ENCODE results near the gene SLC35F2. TPM values are rescaled to one million over a fixed set of nuclear protein-coding genes. Genes with fewer than 3 reads are reported as not detected.

SLC35F2 gene
- total RNA-seq, 1 donor from 2014 or later: 8.8 TPM

DNA sequence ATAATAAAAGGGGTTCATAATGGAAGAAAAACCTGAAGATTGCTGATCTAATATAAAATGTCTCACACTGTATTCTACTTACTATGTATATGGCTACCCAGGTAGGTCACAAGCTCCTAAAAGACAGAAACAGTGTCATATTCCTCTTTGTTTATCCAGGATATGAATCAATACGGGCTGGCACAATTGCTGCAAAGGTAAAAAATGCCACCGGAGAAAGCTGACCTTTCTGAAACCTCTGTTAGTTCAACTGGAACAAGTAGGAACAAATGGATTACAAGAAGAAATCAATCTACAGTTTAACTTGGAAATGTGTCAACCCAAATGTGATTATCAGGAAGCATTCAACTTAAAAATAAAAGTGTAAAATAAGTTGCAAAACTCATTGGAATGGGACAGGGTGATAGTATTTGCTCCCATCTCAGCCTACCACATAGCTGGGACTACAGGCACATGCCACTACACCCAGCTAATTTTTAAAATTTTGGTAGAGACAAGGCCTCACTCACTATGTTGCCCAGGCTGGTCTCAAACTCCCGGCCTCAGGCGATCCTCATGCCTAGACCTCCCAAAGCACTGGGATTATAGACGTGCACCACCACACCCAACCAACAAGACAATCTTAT, 27.6 kb downstream of the SLC35F2 start:
- DNase-seq: no peak
- no peak overlapping the region for H3K27ac ChIP-seq

DNA sequence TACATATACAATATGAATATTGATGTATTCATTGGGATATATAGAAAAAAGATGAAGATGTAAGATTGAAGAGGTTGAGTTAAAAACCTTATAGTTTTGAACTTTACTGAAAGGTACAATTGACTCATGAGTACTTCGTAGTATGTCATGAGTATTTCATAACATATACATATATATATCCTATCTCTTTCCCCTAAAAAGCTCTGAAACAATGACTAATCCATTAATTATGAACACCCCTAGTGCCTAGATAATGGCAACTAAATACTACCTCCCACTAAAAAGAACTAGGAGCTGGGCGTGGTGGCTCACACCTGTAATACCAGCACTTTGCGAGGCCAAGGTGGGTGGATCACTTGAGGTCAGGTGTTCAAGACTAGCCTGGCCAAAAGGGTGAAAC, 31.5 kb downstream of the SLC35F2 start:
- Histone ChIP-seq H3K27ac (no peak overlapping the region), H3K27me3 (no peaks in the 10 kb centered on the region), H3K9me3 (no peaks in the 10 kb centered on the region), H3K36me3 (no peaks in the 10 kb centered on the region), H3K4me3 (no peak overlapping the region), H3K4me1 (no peaks in the 10 kb centered on the region)
- intact Hi-C loops (cut with DNase I): no loop called here
- no peak for DNase-seq
- TF ChIP-seq, protein P1, sequence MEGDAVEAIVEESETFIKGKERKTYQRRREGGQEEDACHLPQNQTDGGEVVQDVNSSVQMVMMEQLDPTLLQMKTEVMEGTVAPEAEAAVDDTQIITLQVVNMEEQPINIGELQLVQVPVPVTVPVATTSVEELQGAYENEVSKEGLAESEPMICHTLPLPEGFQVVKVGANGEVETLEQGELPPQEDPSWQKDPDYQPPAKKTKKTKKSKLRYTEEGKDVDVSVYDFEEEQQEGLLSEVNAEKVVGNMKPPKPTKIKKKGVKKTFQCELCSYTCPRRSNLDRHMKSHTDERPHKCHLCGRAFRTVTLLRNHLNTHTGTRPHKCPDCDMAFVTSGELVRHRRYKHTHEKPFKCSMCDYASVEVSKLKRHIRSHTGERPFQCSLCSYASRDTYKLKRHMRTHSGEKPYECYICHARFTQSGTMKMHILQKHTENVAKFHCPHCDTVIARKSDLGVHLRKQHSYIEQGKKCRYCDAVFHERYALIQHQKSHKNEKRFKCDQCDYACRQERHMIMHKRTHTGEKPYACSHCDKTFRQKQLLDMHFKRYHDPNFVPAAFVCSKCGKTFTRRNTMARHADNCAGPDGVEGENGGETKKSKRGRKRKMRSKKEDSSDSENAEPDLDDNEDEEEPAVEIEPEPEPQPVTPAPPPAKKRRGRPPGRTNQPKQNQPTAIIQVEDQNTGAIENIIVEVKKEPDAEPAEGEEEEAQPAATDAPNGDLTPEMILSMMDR (IDR thresholded peaks at IDR 0.05): no peak
- ATAC-seq: no peak

More for the DNA sequence above, 27.6 kb downstream of the SLC35F2 start:
- ATAC-seq: no peak
- TF ChIP-seq, protein P1 (IDR thresholded peaks at IDR 0.05): no peak
- no peaks in the 10 kb centered on the region for H3K27me3 ChIP-seq
- no peaks in the 10 kb centered on the region for H3K9me3 ChIP-seq
- no peaks in the 10 kb centered on the region for H3K36me3 ChIP-seq
- intact Hi-C loops (cut with DNase I): no loop called here
- H3K4me3 ChIP-seq: no peak overlapping the region
- H3K4me1 ChIP-seq: no peaks in the 10 kb centered on the region

DNA sequence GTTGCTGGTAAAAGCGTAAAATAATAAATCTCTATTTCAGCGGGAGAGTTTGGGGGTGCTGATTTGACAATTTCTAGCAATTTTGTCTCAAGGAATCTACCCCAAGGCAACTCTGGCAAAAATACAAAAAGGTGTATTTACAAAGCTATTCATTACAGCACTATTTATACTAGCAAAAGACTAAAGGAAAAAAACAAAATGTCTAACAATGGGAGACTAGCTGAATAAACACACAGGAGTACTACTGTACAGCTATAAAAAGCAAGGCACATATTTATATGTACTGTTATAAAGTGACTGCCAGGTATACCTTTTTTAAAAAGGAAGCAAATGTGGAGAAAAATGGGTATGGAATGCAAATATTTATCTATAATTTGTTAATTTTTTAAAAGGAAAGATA, 32.7 kb downstream of the SLC35F2 start:
- ATAC-seq: no peak
- DNase-seq: no peak
- Histone ChIP-seq H3K4me1 (no peaks in the 10 kb centered on the region), H3K9me3 (no peaks in the 10 kb centered on the region), H3K27ac (no peak overlapping the region), H3K4me3 (no peak overlapping the region), H3K36me3 (no peaks in the 10 kb centered on the region), H3K27me3 (no peaks in the 10 kb centered on the region)
- TF ChIP-seq, protein P1 (IDR thresholded peaks at IDR 0.05): no peak
- intact Hi-C loops (cut with DNase I): no loop called here

DNA sequence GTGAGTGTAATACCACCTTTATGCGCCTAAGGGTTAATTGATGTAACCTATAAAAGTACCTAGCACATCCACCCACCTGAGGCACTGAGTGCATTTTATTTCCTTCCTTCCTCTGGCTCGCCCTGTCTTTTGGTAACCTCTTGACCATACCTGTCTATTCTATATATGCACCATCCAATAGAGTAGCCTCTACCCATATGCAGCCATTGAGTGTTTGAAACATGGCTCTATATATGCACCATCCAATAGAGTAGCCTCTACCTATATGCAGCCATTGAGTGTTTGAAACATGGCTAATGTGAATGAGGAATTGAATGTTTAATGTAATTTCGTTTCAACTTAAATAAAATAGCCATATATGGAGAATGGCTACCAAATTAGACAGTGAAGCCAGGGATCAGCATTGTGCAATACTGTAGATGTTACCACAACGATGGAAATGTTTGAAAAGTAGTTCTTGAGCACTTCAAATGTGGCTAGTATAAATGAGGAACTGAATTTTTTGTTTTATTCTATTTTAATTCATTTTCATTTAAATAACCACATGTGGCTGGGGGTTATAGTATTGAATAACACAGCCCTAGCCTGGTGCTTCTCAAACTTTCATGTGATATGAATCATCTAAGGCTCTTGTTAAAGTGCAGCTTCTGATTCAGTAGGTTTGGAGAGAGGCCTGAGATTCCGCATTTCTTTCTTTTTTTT, 33.8 kb downstream of the SLC35F2 start:
- no peaks in the 10 kb centered on the region for H3K9me3 ChIP-seq
- H3K27ac ChIP-seq: no peak overlapping the region
- H3K27me3 ChIP-seq: no peaks in the 10 kb centered on the region
- H3K4me1 ChIP-seq: no peaks in the 10 kb centered on the region
- no peaks in the 10 kb centered on the region for H3K36me3 ChIP-seq
- DNase-seq: no peak
- intact Hi-C loops (cut with DNase I): no loop called here
- no peak for ATAC-seq
- TF ChIP-seq, protein P1 (IDR thresholded peaks at IDR 0.05): no peak
- no peak overlapping the region for H3K4me3 ChIP-seq

DNA sequence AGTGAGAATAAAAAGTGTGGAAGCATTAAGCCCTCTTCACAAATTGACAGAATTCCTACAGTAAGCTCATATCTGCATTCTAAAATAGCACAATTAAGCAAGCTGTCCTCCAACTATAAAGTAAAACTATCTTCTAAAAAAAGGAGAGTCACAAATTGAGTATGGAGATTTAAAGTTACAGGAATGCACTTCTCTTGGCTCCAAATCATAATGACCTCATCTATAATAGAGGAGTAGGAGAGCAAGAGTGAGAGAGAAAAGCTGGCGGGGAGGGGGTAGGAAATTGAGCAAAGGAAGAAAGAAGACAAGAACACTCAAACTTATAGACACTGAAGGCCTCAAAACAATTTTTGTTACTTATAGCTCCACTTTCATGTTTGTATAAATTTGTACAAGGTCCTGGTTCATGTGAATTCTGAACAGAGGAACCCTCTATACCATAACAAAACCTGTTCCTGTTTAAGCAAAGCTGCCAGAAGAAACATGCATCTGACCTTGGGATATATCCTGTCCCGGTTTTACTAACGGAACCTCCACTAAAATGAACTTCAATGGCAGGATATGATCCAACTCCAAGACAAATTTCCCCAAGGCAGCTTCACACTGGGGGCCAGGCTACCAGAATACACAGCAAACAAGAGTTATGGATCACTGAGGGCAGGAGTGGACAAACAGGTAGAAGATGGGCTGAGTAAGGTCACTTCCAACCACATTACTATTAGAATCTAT, 37.2 kb downstream of the SLC35F2 start:
- ATAC-seq (no peak), DNase-seq (no peak)
- H3K4me1 ChIP-seq: no peaks in the 10 kb centered on the region
- H3K36me3 ChIP-seq: no peaks in the 10 kb centered on the region
- no peak overlapping the region for H3K4me3 ChIP-seq
- no peaks in the 10 kb centered on the region for H3K9me3 ChIP-seq
- intact Hi-C loops (cut with DNase I): no loop called here
- no peaks in the 10 kb centered on the region for H3K27me3 ChIP-seq
- TF ChIP-seq, protein P1 (IDR thresholded peaks at IDR 0.05): no peak
- H3K27ac ChIP-seq: peak overlapping the region; percentile 12

All from upper lobe of right lung (tissue), 1 donor.